Sigmoid colon (tissue), 7 donors: Measurements from ENCODE around the gene SALL1. TPM values are rescaled to one million over a fixed set of nuclear protein-coding genes. Genes with fewer than 3 reads are reported as not detected.

Experiments
- DNase-seq: peaks from one replicate; pipeline ENCODE4 v3.0.0-alpha.2; 2019
- H3K27ac ChIP-seq, 4 donors: fragments of 200-600 bp; sonication (generic); one replicate each; pipeline ENCODE4 v1.5.1; 2016 to 2019; ENCODE audit warnings: mild to moderate bottlenecking in 1 of 4
- H3K27me3 ChIP-seq, 3 donors: fragments of 200-600 bp; sonication (generic); one replicate each; pipeline ENCODE4 v1.5.1; 2019; ENCODE audit warnings: mild to moderate bottlenecking in 1 of 3
- H3K36me3 ChIP-seq, 4 donors: fragments of 200-600 bp; sonication (generic); one replicate each; pipeline ENCODE4 v1.5.1; 2016 to 2019
- H3K4me1 ChIP-seq, 4 donors: fragments of 200-600 bp; sonication (generic); one replicate each; pipeline ENCODE4 v1.5.1; 2017 to 2019
- H3K4me3 ChIP-seq, 4 donors: fragments of 200-600 bp; sonication (generic); one replicate each; pipeline ENCODE4 v1.5.1; 2017 to 2019; ENCODE audit warnings: mild to moderate bottlenecking in 2 of 4, moderate library complexity in 1 of 4
- H3K9me3 ChIP-seq, 4 donors: fragments of 200-600 bp in 3 of 4; sonication (generic) in 3 of 4; one replicate each; pipeline versions ENCODE4 v1.5.1 to v1.6.1; 2013 to 2019
- CTCF ChIP-seq, 4 experiments: fragments of 450-650 bp in 3 of 4; fragments of 200-600 bp in 1 of 4; IDR thresholded peaks; one replicate each; pipeline ENCODE4 v1.5.1; 2016 to 2019; ENCODE audit warnings: antibody characterized with exemption in 4 of 4, mild to moderate bottlenecking in 3 of 4, moderate library complexity in 2 of 4
- EP300 ChIP-seq, 4 donors: sonication (generic); formaldehyde crosslinking; IDR thresholded peaks; one replicate each; pipeline ENCODE4 v1.6.1; 2017; ENCODE audit warnings: antibody characterized with exemption in 4 of 4
- POLR2A ChIP-seq, 2 donors: fragments of 450-650 bp; IDR thresholded peaks; one replicate each; pipeline ENCODE4 v1.6.1; 2016; ENCODE audit warnings: antibody characterized with exemption in 2 of 2, mild to moderate bottlenecking in 2 of 2, moderate library complexity in 2 of 2
- POLR2AphosphoS5 ChIP-seq, 4 donors: sonication (generic); formaldehyde crosslinking; IDR thresholded peaks; one replicate each; pipeline ENCODE4 v1.6.1; 2017; ENCODE audit warnings: antibody characterized with exemption in 4 of 4
- WGBS, 2 donors: extraction: QIAGEN DNeasy Blood & Tissue Kit; methylation state at CpG; one replicate each; pipeline ENCODE4 v1.1.7; 2013; 5-methylcytosine and 5-hydroxymethylcytosine counted together
- intact Hi-C: fragments of 100-400 bp; cut with DNase I; formaldehyde crosslinking; loops from one replicate; pipeline ENCODE4 v1.15.1; 2023
- polyA plus RNA-seq, 3 donors: library from polyadenylated mRNA; stranded (reverse); fragments of 200-250 nt; gene quantifications; one replicate each; pipeline ENCODE4 v1.2.3, GENCODE V29; 2013
- total RNA-seq, 4 donors: library from RNA; depleted of rRNA; stranded (reverse); fragments of >200 nt; gene quantifications; one replicate each; pipeline ENCODE4 v1.1.0, GENCODE V29; 2016
- donor health status: healthy with polysubstance abuse.
- donor health status: Bipolar disorder and iron deficiency.
- donor health status: healthy.

The SALL1 gene
- total and polyA plus RNA-seq, 7 donors: 0.46 to 0.64 (median 0.60) TPM; not detected in 4

DNA sequence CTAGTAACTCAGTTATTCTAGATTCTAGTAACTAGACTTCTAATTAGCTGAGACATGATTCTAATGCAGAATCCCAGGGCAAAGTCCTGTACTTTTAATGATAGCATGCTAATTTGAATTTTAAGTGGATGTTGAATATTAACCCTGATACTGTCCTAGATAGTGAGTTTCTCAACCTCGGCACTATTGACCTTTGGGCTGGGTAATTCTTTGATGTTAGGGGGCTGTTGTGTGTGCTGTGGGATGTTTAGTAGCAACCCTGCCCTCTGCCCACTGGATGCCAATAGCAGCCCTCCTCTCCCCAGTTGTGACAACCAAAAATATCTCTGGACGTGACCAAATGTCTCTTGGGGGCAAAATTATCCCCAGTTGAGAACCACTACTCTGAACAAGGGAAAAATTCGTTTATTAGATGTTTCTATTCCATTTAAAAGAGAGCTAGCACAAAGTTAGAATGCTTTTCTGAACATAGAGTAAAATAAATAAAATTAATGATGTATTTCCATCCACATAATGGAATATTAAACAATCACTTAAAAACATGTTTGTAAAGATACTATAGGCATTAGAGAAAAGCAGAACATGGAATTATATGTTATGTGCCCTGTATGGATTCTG, 30.2 kb downstream of the SALL1 start:
- H3K9me3 ChIP-seq: no peaks in the 10 kb centered on the region
- 14 to 44% methylated on average over 3 of the region's 3 CpGs for WGBS, 2 donors
- peaks cover 0 to 34% (median 2%) of the 10 kb centered on the region in 3 donors for H3K27me3 ChIP-seq
- H3K27ac ChIP-seq: no peak overlapping the region
- H3K4me1 ChIP-seq: no peaks in the 10 kb centered on the region
- H3K36me3 ChIP-seq: no peaks in the 10 kb centered on the region
- no peak for DNase-seq
- TF ChIP-seq POLR2AphosphoS5 (IDR thresholded peaks at IDR 0.05): no peak
- no peak for TF ChIP-seq EP300 (IDR thresholded peaks at IDR 0.05)
- no peak for TF ChIP-seq POLR2A (IDR thresholded peaks at IDR 0.05)
- TF ChIP-seq CTCF (IDR thresholded peaks at IDR 0.05): no peak
- intact Hi-C loops: no loop called here
- H3K4me3 ChIP-seq: no peak overlapping the region

- intact Hi-C loops: no loop called here
- Histone ChIP-seq H3K9me3 (no peaks in the 10 kb centered on the region), H3K27ac (no peak overlapping the region), H3K27me3 (peaks cover 0 to 39% (median 9%) of the 10 kb centered on the region in 3 donors), H3K36me3 (no peaks in the 10 kb centered on the region), H3K4me1 (no peaks in the 10 kb centered on the region), H3K4me3 (no peak overlapping the region)
- no peak for DNase-seq
- 72 to 77% methylated on average over 6 of the region's 6 CpGs for WGBS, 2 donors
- TF ChIP-seq CTCF (IDR thresholded peaks at IDR 0.05) (no peak), EP300 (IDR thresholded peaks at IDR 0.05) (no peak), POLR2A (IDR thresholded peaks at IDR 0.05) (no peak), POLR2AphosphoS5 (IDR thresholded peaks at IDR 0.05) (no peak)
Measured at GRCh38 chr16:51119973-51120729, 30.9 kb downstream of the SALL1 start.

GRCh38 chr16:51119556-51119955, 31.5 kb downstream of the SALL1 start:
- Histone ChIP-seq H3K4me3 (no peak overlapping the region), H3K27ac (no peak overlapping the region), H3K9me3 (no peaks in the 10 kb centered on the region), H3K36me3 (no peaks in the 10 kb centered on the region), H3K4me1 (no peaks in the 10 kb centered on the region), H3K27me3 (peaks cover 0 to 39% (median 10%) of the 10 kb centered on the region in 3 donors)
- intact Hi-C loops: no loop called here
- WGBS, 2 donors: 57 to 61% methylated on average over 8 of the region's 8 CpGs
- DNase-seq: no peak
- no peak for TF ChIP-seq POLR2AphosphoS5 (IDR thresholded peaks at IDR 0.05)
- TF ChIP-seq CTCF (IDR thresholded peaks at IDR 0.05): no peak
- no peak for TF ChIP-seq EP300 (IDR thresholded peaks at IDR 0.05)
- TF ChIP-seq POLR2A (IDR thresholded peaks at IDR 0.05): no peak

GRCh38 chr16:51116353-51116752, 34.7 kb downstream of the SALL1 start:
- Histone ChIP-seq H3K27ac (no peak overlapping the region), H3K36me3 (no peaks in the 10 kb centered on the region), H3K4me1 (no peaks in the 10 kb centered on the region), H3K9me3 (no peaks in the 10 kb centered on the region), H3K4me3 (no peak overlapping the region), H3K27me3 (peaks cover 0 to 58% (median 19%) of the 10 kb centered on the region in 3 donors)
- WGBS, 2 donors: 61% methylated on average over 4 of the region's 4 CpGs
- no peak for TF ChIP-seq POLR2AphosphoS5 (IDR thresholded peaks at IDR 0.05)
- TF ChIP-seq EP300 (IDR thresholded peaks at IDR 0.05): no peak
- no peak for TF ChIP-seq POLR2A (IDR thresholded peaks at IDR 0.05)
- TF ChIP-seq CTCF (IDR thresholded peaks at IDR 0.05): no peak
- DNase-seq: no peak
- intact Hi-C loops: no loop called here
